ENCODE data around the gene IL15RA. TPM values are rescaled to one million over a fixed set of nuclear protein-coding genes. Genes with fewer than 3 reads are reported as not detected.

IL15RA gene
- total RNA-seq, 1 experiment from 2014 or later: 1.9 TPM

DNA sequence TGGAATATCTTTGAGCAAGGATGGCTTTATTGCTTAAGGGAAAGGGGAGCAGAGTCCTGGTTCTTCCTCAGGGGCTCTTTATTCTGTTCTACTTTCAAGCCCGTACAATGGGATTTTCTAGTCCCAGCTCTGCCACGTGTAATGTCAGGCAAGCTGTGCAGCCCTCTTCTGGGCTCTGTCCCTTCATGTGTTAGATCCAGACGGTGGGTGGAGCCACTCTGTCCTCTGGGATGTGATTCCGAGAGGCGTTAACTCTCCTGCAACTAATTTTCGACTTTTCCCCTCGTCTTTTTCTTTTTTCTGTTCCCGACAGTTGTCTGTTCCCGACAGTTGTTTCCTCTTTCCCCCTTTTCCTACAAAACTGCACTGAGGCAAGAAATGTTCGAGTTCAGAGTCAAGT, 52.5 kb downstream of the IL15RA start:
- POLR2A ChIA-PET: no interaction called here
- ATAC-seq (no peak), DNase-seq (ENCODE audit: low spot score) (no peak)
- H3K27me3 Mint-ChIP-seq (ENCODE audit: low read depth): no peaks in the 10 kb centered on the region
- CTCF ChIA-PET: no interaction called here
- H3K27ac Mint-ChIP-seq: no peak overlapping the region; the same call in 1 of the 2 replicates
- TF ChIP-seq FOXP4 (CRISPR knock-in tag; IDR thresholded peaks at IDR 0.05) (no peak), ZBTB21 (CRISPR knock-in tag; IDR thresholded peaks at IDR 0.05; ENCODE audit: borderline replicate concordance) (no peak), ZNF396 (CRISPR knock-in tag; IDR thresholded peaks at IDR 0.05; ENCODE audit: borderline replicate concordance) (no peak), ZNF138 (CRISPR knock-in tag; conservative IDR thresholded peaks at IDR 0.05) (no peak), ZBTB43 (CRISPR knock-in tag; IDR thresholded peaks at IDR 0.05) (no peak), GABPB1 (CRISPR knock-in tag; IDR thresholded peaks at IDR 0.05) (no peak), FOXK1 (CRISPR knock-in tag; IDR thresholded peaks at IDR 0.05) (no peak), TCF7 (CRISPR knock-in tag; IDR thresholded peaks at IDR 0.05; ENCODE audit: low read depth) (no peak), NR1H2 (CRISPR knock-in tag; IDR thresholded peaks at IDR 0.05) (no peak), ESRRA (CRISPR knock-in tag; IDR thresholded peaks at IDR 0.05; ENCODE audit: borderline replicate concordance) (no peak)
- TF ChIP-seq, protein P1, sequence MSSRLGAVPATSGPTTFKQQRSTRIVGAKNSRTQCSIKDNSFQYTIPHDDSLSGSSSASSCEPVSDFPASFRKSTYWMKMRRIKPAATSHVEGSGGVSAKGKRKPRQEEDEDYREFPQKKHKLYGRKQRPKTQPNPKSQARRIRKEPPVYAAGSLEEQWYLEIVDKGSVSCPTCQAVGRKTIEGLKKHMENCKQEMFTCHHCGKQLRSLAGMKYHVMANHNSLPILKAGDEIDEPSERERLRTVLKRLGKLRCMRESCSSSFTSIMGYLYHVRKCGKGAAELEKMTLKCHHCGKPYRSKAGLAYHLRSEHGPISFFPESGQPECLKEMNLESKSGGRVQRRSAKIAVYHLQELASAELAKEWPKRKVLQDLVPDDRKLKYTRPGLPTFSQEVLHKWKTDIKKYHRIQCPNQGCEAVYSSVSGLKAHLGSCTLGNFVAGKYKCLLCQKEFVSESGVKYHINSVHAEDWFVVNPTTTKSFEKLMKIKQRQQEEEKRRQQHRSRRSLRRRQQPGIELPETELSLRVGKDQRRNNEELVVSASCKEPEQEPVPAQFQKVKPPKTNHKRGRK (CRISPR knock-in tag; IDR thresholded peaks at IDR 0.05; ENCODE audit: borderline replicate concordance): no peak
- H3K4me1 Mint-ChIP-seq: no peaks in the 10 kb centered on the region
- H3K36me3 Mint-ChIP-seq: peaks cover 86% of the 10 kb centered on the region
- no peaks in the 10 kb centered on the region for H3K9me3 Mint-ChIP-seq
- H3K4me3 Mint-ChIP-seq: no peak overlapping the region

GRCh38 chr10:5921746-5922145, 55.6 kb downstream of the IL15RA start:
- no peak for ATAC-seq
- no peaks in the 10 kb centered on the region for H3K9me3 Mint-ChIP-seq
- DNase-seq (ENCODE audit: low spot score): no peak
- H3K36me3 Mint-ChIP-seq: peaks cover 87% of the 10 kb centered on the region
- H3K4me1 Mint-ChIP-seq: no peaks in the 10 kb centered on the region
- no peak overlapping the region for H3K27ac Mint-ChIP-seq
- ChIA-PET POLR2A (no interaction called here), CTCF (no interaction called here)
- no peak for TF ChIP-seq MXD4 (CRISPR knock-in tag; IDR thresholded peaks at IDR 0.05; ENCODE audit: borderline replicate concordance)
- TF ChIP-seq, protein P2, sequence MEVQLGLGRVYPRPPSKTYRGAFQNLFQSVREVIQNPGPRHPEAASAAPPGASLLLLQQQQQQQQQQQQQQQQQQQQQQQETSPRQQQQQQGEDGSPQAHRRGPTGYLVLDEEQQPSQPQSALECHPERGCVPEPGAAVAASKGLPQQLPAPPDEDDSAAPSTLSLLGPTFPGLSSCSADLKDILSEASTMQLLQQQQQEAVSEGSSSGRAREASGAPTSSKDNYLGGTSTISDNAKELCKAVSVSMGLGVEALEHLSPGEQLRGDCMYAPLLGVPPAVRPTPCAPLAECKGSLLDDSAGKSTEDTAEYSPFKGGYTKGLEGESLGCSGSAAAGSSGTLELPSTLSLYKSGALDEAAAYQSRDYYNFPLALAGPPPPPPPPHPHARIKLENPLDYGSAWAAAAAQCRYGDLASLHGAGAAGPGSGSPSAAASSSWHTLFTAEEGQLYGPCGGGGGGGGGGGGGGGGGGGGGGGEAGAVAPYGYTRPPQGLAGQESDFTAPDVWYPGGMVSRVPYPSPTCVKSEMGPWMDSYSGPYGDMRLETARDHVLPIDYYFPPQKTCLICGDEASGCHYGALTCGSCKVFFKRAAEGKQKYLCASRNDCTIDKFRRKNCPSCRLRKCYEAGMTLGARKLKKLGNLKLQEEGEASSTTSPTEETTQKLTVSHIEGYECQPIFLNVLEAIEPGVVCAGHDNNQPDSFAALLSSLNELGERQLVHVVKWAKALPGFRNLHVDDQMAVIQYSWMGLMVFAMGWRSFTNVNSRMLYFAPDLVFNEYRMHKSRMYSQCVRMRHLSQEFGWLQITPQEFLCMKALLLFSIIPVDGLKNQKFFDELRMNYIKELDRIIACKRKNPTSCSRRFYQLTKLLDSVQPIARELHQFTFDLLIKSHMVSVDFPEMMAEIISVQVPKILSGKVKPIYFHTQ (CRISPR knock-in tag; IDR thresholded peaks at IDR 0.05): no peak
- TF ChIP-seq TEAD4 (CRISPR knock-in tag; IDR thresholded peaks at IDR 0.05): no peak
- no peak overlapping the region for H3K4me3 Mint-ChIP-seq
- no peaks in the 10 kb centered on the region for H3K27me3 Mint-ChIP-seq (ENCODE audit: low read depth)

GRCh38 chr10:5919568-5919967, 57.8 kb downstream of the IL15RA start:
- ATAC-seq (no peak), DNase-seq (ENCODE audit: low spot score) (no peak)
- H3K9me3 Mint-ChIP-seq: no peaks in the 10 kb centered on the region
- H3K27ac Mint-ChIP-seq: no peak overlapping the region
- POLR2A ChIA-PET: no interaction called here
- H3K27me3 Mint-ChIP-seq (ENCODE audit: low read depth): no peaks in the 10 kb centered on the region
- peaks cover 92% of the 10 kb centered on the region for H3K36me3 Mint-ChIP-seq
- no peak overlapping the region for H3K4me3 Mint-ChIP-seq
- CTCF ChIA-PET: no interaction called here
- H3K4me1 Mint-ChIP-seq: no peaks in the 10 kb centered on the region
- TF ChIP-seq ZBTB43 (CRISPR knock-in tag; IDR thresholded peaks at IDR 0.05) (no peak), TEAD4 (CRISPR knock-in tag; IDR thresholded peaks at IDR 0.05) (no peak)
- TF ChIP-seq, protein P3, sequence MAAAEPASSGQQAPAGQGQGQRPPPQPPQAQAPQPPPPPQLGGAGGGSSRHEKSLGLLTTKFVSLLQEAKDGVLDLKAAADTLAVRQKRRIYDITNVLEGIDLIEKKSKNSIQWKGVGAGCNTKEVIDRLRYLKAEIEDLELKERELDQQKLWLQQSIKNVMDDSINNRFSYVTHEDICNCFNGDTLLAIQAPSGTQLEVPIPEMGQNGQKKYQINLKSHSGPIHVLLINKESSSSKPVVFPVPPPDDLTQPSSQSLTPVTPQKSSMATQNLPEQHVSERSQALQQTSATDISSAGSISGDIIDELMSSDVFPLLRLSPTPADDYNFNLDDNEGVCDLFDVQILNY (CRISPR knock-in tag; IDR thresholded peaks at IDR 0.05): no peak
- TF ChIP-seq, protein P4, sequence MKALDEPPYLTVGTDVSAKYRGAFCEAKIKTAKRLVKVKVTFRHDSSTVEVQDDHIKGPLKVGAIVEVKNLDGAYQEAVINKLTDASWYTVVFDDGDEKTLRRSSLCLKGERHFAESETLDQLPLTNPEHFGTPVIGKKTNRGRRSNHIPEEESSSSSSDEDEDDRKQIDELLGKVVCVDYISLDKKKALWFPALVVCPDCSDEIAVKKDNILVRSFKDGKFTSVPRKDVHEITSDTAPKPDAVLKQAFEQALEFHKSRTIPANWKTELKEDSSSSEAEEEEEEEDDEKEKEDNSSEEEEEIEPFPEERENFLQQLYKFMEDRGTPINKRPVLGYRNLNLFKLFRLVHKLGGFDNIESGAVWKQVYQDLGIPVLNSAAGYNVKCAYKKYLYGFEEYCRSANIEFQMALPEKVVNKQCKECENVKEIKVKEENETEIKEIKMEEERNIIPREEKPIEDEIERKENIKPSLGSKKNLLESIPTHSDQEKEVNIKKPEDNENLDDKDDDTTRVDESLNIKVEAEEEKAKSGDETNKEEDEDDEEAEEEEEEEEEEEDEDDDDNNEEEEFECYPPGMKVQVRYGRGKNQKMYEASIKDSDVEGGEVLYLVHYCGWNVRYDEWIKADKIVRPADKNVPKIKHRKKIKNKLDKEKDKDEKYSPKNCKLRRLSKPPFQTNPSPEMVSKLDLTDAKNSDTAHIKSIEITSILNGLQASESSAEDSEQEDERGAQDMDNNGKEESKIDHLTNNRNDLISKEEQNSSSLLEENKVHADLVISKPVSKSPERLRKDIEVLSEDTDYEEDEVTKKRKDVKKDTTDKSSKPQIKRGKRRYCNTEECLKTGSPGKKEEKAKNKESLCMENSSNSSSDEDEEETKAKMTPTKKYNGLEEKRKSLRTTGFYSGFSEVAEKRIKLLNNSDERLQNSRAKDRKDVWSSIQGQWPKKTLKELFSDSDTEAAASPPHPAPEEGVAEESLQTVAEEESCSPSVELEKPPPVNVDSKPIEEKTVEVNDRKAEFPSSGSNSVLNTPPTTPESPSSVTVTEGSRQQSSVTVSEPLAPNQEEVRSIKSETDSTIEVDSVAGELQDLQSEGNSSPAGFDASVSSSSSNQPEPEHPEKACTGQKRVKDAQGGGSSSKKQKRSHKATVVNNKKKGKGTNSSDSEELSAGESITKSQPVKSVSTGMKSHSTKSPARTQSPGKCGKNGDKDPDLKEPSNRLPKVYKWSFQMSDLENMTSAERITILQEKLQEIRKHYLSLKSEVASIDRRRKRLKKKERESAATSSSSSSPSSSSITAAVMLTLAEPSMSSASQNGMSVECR (CRISPR knock-in tag; IDR thresholded peaks at IDR 0.05; ENCODE audit: borderline replicate concordance): no peak

All from WTC11 (cell line).